Mesendoderm (in vitro differentiated cells): ENCODE measurements around the gene TEX101.
A peak's percentile ranks its signal among the peaks of the same experiment; 100 is the strongest.

Source experiments
- DNase-seq: peaks from one replicate; pipeline ENCODE4 v3.0.0; 2013
- H2AK5ac ChIP-seq: 2 replicates; pipeline ENCODE4 v1.6.1; 2013; ENCODE audit warnings: low read length, inconsistent platforms
- H2BK120ac ChIP-seq: 2 replicates; pipeline ENCODE4 v1.6.1; 2013; ENCODE audit warnings: low read depth, mild to moderate bottlenecking, low read length, moderate library complexity, mixed read lengths
- H2BK15ac ChIP-seq: replicated peaks from 2 replicates; pipeline ENCODE4 v1.6.1; 2013; ENCODE audit warnings: low read depth, mild to moderate bottlenecking, moderate library complexity
- H2BK5ac ChIP-seq: 2 replicates; pipeline ENCODE4 v1.6.1; 2013; ENCODE audit warnings: low read length, inconsistent platforms
- H3K18ac ChIP-seq: 2 replicates; pipeline ENCODE4 v1.6.1; 2013; ENCODE audit warnings: mild to moderate bottlenecking, low read length, mixed read lengths
- H3K23ac ChIP-seq: one replicate; pipeline ENCODE4 v1.6.1; 2013; ENCODE audit warnings: low read length
- H3K27ac ChIP-seq: 2 replicates; pipeline ENCODE4 v1.5.1; 2013; ENCODE audit warnings: low read depth, mild to moderate bottlenecking, inconsistent platforms, low read length, moderate library complexity
- H3K27me3 ChIP-seq: 2 replicates; pipeline ENCODE4 v1.6.1; 2013; ENCODE audit warnings: low read length, control low read depth, mild to moderate bottlenecking, inconsistent platforms; ENCODE audit not compliant: insufficient read depth, poor library complexity
- H3K36me3 ChIP-seq: 2 replicates; pipeline ENCODE4 v1.6.1; 2013; ENCODE audit warnings: low read length, inconsistent platforms; ENCODE audit not compliant: control insufficient read depth, insufficient read depth
- H3K4ac ChIP-seq: one replicate; pipeline ENCODE4 v1.6.1; 2013; ENCODE audit warnings: low read depth, mild to moderate bottlenecking, low read length, moderate library complexity
- H3K4me1 ChIP-seq: 2 replicates; pipeline ENCODE4 v1.6.1; 2013; ENCODE audit warnings: low read depth, low read length, inconsistent platforms; ENCODE audit not compliant: control insufficient read depth
- H3K4me2 ChIP-seq: 2 replicates; pipeline ENCODE4 v1.6.1; 2013; ENCODE audit warnings: low read length
- H3K4me3 ChIP-seq: 2 replicates; pipeline ENCODE4 v1.5.1; 2013; ENCODE audit warnings: mild to moderate bottlenecking, low read length
- H3K56ac ChIP-seq: one replicate; pipeline ENCODE4 v1.6.1; 2013; ENCODE audit warnings: low read length
- H3K79me1 ChIP-seq: 2 replicates; pipeline ENCODE4 v1.6.1; 2013; ENCODE audit warnings: low read length, inconsistent platforms
- H3K79me2 ChIP-seq: 2 replicates; pipeline ENCODE4 v1.6.1; 2013; ENCODE audit warnings: mild to moderate bottlenecking, low read length; ENCODE audit not compliant: control insufficient read depth, insufficient read depth
- H3K9ac ChIP-seq: 2 replicates; pipeline ENCODE4 v1.6.1; 2013; ENCODE audit warnings: low read length, inconsistent platforms
- H4K5ac ChIP-seq: one replicate; pipeline ENCODE4 v1.6.1; 2013; ENCODE audit warnings: low read length
- H4K8ac ChIP-seq: one replicate; pipeline ENCODE4 v1.6.1; 2013; ENCODE audit warnings: low read depth, mild to moderate bottlenecking, control low read depth, low read length, moderate library complexity
- WGBS: extraction: QIAGEN DNeasy Blood & Tissue Kit; methylation state at CpG from one replicate; pipeline ENCODE4 v1.1.7; 2013; ENCODE audit warnings: low lambda C conversion rate, missing lambda C conversion rate; ENCODE audit not compliant: insufficient coverage; ENCODE audit errors: extremely low coverage; 5-methylcytosine and 5-hydroxymethylcytosine counted together

TEX101 gene

GRCh38 chr19:43408043-43408442, 6.6 kb upstream of the TEX101 start:
- no peak overlapping the region for H2BK15ac ChIP-seq
- no peak overlapping the region for H2BK120ac ChIP-seq
- WGBS = no CpG with 5 or more reads among the region's 34 CpGs

GRCh38 chr19:43409415-43409814, 5.3 kb upstream of the TEX101 start:
- WGBS = no CpG with 5 or more reads among the region's 1 CpG
- no peak overlapping the region for H3K4ac ChIP-seq

More at GRCh38 chr19:43408043-43408442, 6.6 kb upstream of the TEX101 start:
- no peaks in the 10 kb centered on the region for H3K79me2 ChIP-seq
- H3K27me3 ChIP-seq = no peaks in the 10 kb centered on the region
- no peak for DNase-seq
- no peak overlapping the region for H2BK5ac ChIP-seq
- H3K4ac ChIP-seq = no peak overlapping the region
- H3K79me1 ChIP-seq = no peaks in the 10 kb centered on the region
- no peak overlapping the region for H3K9ac ChIP-seq
- H3K4me2 ChIP-seq = no peak overlapping the region
- H3K4me1 ChIP-seq = no peaks in the 10 kb centered on the region
- no peak overlapping the region for H3K27ac ChIP-seq
- H3K4me3 ChIP-seq = no peak overlapping the region
- H4K5ac ChIP-seq = no peak overlapping the region
- H3K36me3 ChIP-seq = no peaks in the 10 kb centered on the region
- no peak overlapping the region for H2AK5ac ChIP-seq
- H3K23ac ChIP-seq = no peak overlapping the region
- H3K18ac ChIP-seq = no peak overlapping the region
- H3K56ac ChIP-seq = no peak overlapping the region
- no peak overlapping the region for H4K8ac ChIP-seq

GRCh38 chr19:43412441-43412840, 2.2 kb upstream of the TEX101 start:
- no peak overlapping the region for H3K56ac ChIP-seq

More at GRCh38 chr19:43409415-43409814, 5.3 kb upstream of the TEX101 start:
- Histone ChIP-seq H3K27me3 (no peaks in the 10 kb centered on the region), H3K27ac (no peak overlapping the region), H3K36me3 (no peaks in the 10 kb centered on the region), H4K8ac (no peak overlapping the region), H3K4me2 (no peak overlapping the region), H3K56ac (no peak overlapping the region), H2AK5ac (no peak overlapping the region), H3K4me3 (no peak overlapping the region), H3K79me1 (no peaks in the 10 kb centered on the region), H2BK15ac (no peak overlapping the region), H3K23ac (no peak overlapping the region), H3K79me2 (no peaks in the 10 kb centered on the region), H2BK120ac (no peak overlapping the region), H3K18ac (no peak overlapping the region), H4K5ac (no peak overlapping the region), H3K4me1 (no peaks in the 10 kb centered on the region), H2BK5ac (no peak overlapping the region), H3K9ac (no peak overlapping the region)
- no peak for DNase-seq

GRCh38 chr19:43416951-43417623, 2.4 kb downstream of the TEX101 start:
- H4K5ac ChIP-seq = no peak overlapping the region
- WGBS = no CpG with 5 or more reads among the region's 4 CpGs
- H2AK5ac ChIP-seq = no peak overlapping the region
- H3K27ac ChIP-seq = no peak overlapping the region
- H2BK5ac ChIP-seq = no peak overlapping the region
- no peak overlapping the region for H2BK120ac ChIP-seq
- no peak overlapping the region for H3K56ac ChIP-seq
- no peak overlapping the region for H3K18ac ChIP-seq
- H3K79me2 ChIP-seq = no peaks in the 10 kb centered on the region
- H3K9ac ChIP-seq = no peak overlapping the region
- no peak overlapping the region for H3K4ac ChIP-seq
- no peak overlapping the region for H2BK15ac ChIP-seq
- no peak overlapping the region for H3K4me2 ChIP-seq
- no peak overlapping the region for H4K8ac ChIP-seq
- H3K23ac ChIP-seq = no peak overlapping the region
- DNase-seq = peak; percentile 14
- H3K36me3 ChIP-seq = no peaks in the 10 kb centered on the region
- no peaks in the 10 kb centered on the region for H3K79me1 ChIP-seq
- no peaks in the 10 kb centered on the region for H3K27me3 ChIP-seq
- no peaks in the 10 kb centered on the region for H3K4me1 ChIP-seq
- H3K4me3 ChIP-seq = no peak overlapping the region

More at GRCh38 chr19:43412441-43412840, 2.2 kb upstream of the TEX101 start:
- H3K4me2 ChIP-seq = no peak overlapping the region
- no peaks in the 10 kb centered on the region for H3K4me1 ChIP-seq
- H3K4me3 ChIP-seq = no peak overlapping the region
- DNase-seq = no peak
- H3K79me1 ChIP-seq = no peaks in the 10 kb centered on the region
- H3K9ac ChIP-seq = no peak overlapping the region
- no peak overlapping the region for H3K23ac ChIP-seq
- no peak overlapping the region for H3K18ac ChIP-seq
- H3K79me2 ChIP-seq = no peaks in the 10 kb centered on the region
- no peak overlapping the region for H3K4ac ChIP-seq
- no CpG with 5 or more reads among the region's 6 CpGs for WGBS
- H2BK5ac ChIP-seq = no peak overlapping the region
- H2BK120ac ChIP-seq = no peak overlapping the region
- H3K27ac ChIP-seq = no peak overlapping the region
- H2BK15ac ChIP-seq = no peak overlapping the region
- no peaks in the 10 kb centered on the region for H3K27me3 ChIP-seq
- H4K8ac ChIP-seq = no peak overlapping the region
- no peaks in the 10 kb centered on the region for H3K36me3 ChIP-seq
- H4K5ac ChIP-seq = no peak overlapping the region
- H2AK5ac ChIP-seq = no peak overlapping the region

- Histone ChIP-seq H3K9ac (no peak overlapping the region), H2AK5ac (no peak overlapping the region), H2BK5ac (no peak overlapping the region), H2BK15ac (no peak overlapping the region), H3K4me1 (no peaks in the 10 kb centered on the region), H3K4ac (no peak overlapping the region), H3K36me3 (no peaks in the 10 kb centered on the region), H3K27me3 (no peaks in the 10 kb centered on the region), H3K23ac (no peak overlapping the region), H4K8ac (no peak overlapping the region), H3K79me1 (no peaks in the 10 kb centered on the region), H3K18ac (no peak overlapping the region), H4K5ac (no peak overlapping the region), H3K79me2 (no peaks in the 10 kb centered on the region), H3K4me3 (no peak overlapping the region), H3K4me2 (no peak overlapping the region), H3K56ac (no peak overlapping the region), H2BK120ac (no peak overlapping the region), H3K27ac (no peak overlapping the region)
- WGBS = no CpG with 5 or more reads among the region's 6 CpGs
- DNase-seq = peak; percentile 15
Observed at GRCh38 chr19:43420954-43421353, 6.3 kb downstream of the TEX101 start.
